HCT116 (cell line): ENCODE data around the gene LCP1. TPM values are rescaled to one million over a fixed set of nuclear protein-coding genes. Genes with fewer than 3 reads are reported as not detected.

Experiments
- ATAC-seq: fragments of 200-7000 bp; cut with Tn5 transposase; 2 replicates; pipeline ENCODE4 v1.9.1; 2020; ENCODE audit warnings: mild to moderate bottlenecking, moderate library complexity
- Bru-seq: library from RNA; stranded (reverse); fragments of 400-500 nt; gene quantifications from one replicate; lab custom pipeline; 2021; lab: Mats Ljungman, UMichigan
- BruChase-seq, 2 experiments: library from RNA; stranded (reverse); fragments of 400-500 nt; gene quantifications; one replicate each; lab custom pipeline; 2021; lab: Mats Ljungman, UMichigan
- BruUV-seq: library from RNA; stranded (reverse); fragments of 400-500 nt; replicated peaks from 2 replicates; lab custom pipeline; 2021; lab: Mats Ljungman, UMichigan
- CTCF ChIA-PET: fragments of 300-600 bp; sonication (Branson Sonifier 250); formaldehyde crosslinking; loops from one replicate; lab custom pipeline; 2021; ENCODE audit warnings: antibody characterized with exemption; lab: Charles Lee
- POLR2A ChIA-PET: fragments of 300-600, 350-600 bp; sonication (Branson Sonifier 250); formaldehyde crosslinking; loops from one replicate; lab custom pipeline; 2021; ENCODE audit warnings: antibody characterized with exemption; lab: Charles Lee
- RAD21 ChIA-PET, 2 experiments: fragments of 300-600 bp; sonication (Branson Sonifier 250); formaldehyde crosslinking; loops; one replicate each; lab custom pipeline; 2023; ENCODE audit warnings: low total read pairs in 2 of 2; ENCODE audit not compliant: uncharacterized antibody in 2 of 2, unreplicated experiment in 2 of 2, low non-redundant PET in 1 of 2; lab: Charles Lee
- DNase-seq: peaks from one replicate; pipeline ENCODE4 v3.0.0-alpha.2; 2010; ENCODE audit warnings: low read depth, low spot score
- H2AFZ ChIP-seq: fragments of 200-600 bp; shearing (Covaris generic), sonication (generic); 2 replicates; pipeline ENCODE4 v1.6.1; 2017; ENCODE audit warnings: low read depth, mixed run types, mixed read lengths, antibody characterized with exemption, low read length; ENCODE audit not compliant: poor library complexity, severe bottlenecking
- H3K27ac ChIP-seq: 2 replicates; pipeline ENCODE4 v1.5.1; 2012; ENCODE audit warnings: low read depth, low read length
- H3K27me3 ChIP-seq: fragments of 200-600 bp; sonication (generic); 2 replicates; pipeline ENCODE4 v1.6.1; 2016; ENCODE audit warnings: mixed run types, low read length, mixed read lengths; ENCODE audit not compliant: insufficient read depth
- H3K36me3 ChIP-seq, 2 experiments: fragments of 200-500 bp in 1 of 2; fragments of 200-600 bp in 1 of 2; sonication (Bioruptor generic) in 1 of 2; sonication (generic) in 1 of 2; 2 replicates each; pipeline versions ENCODE4 v1.5.1 to v1.6.1; 2014 to 2016; ENCODE audit warnings: low read length in 2 of 2, inconsistent platforms in 1 of 2, mixed read lengths in 1 of 2, mixed run types in 1 of 2; ENCODE audit not compliant: insufficient read depth in 2 of 2, control insufficient read depth in 1 of 2
- H3K4me1 ChIP-seq, 2 experiments: fragments of 200-600 bp in 1 of 2; sonication (generic) in 1 of 2; 2 replicates each; pipeline versions ENCODE4 v1.5.1 to v1.6.1; 2012 to 2017; ENCODE audit warnings: low read length in 2 of 2, inconsistent platforms in 1 of 2, mild to moderate bottlenecking in 1 of 2, mixed read lengths in 1 of 2, mixed run types in 1 of 2, moderate library complexity in 1 of 2; ENCODE audit not compliant: insufficient read depth in 2 of 2, control insufficient read depth in 1 of 2
- H3K4me2 ChIP-seq: fragments of 200-600 bp; sonication (generic); 2 replicates; pipeline ENCODE4 v1.6.1; 2017; ENCODE audit warnings: mixed run types, low read length, mixed read lengths
- H3K4me3 ChIP-seq, 2 experiments: fragments of 200-600 bp in 1 of 2; sonication (generic) in 1 of 2; replicated peaks in 1 of 2; 2 replicates each; pipeline ENCODE4 v1.5.1; 2011 to 2016; ENCODE audit warnings: low read length in 2 of 2, control low read depth in 1 of 2, low read depth in 1 of 2, mild to moderate bottlenecking in 1 of 2, mixed read lengths in 1 of 2, mixed run types in 1 of 2
- H3K79me2 ChIP-seq: fragments of 200-600 bp; sonication (generic); 2 replicates; pipeline ENCODE4 v1.6.1; 2017; ENCODE audit warnings: mild to moderate bottlenecking, mixed run types, low read length, moderate library complexity, mixed read lengths; ENCODE audit not compliant: insufficient read depth
- H3K9ac ChIP-seq: fragments of 200-600 bp; sonication (generic); 2 replicates; pipeline ENCODE4 v1.6.1; 2016; ENCODE audit warnings: low read length, mixed read lengths
- H3K9me2 ChIP-seq: fragments of 200-600 bp; sonication (generic), shearing (Covaris generic); 2 replicates; pipeline ENCODE4 v1.6.1; 2017; ENCODE audit warnings: mixed run types, mild to moderate bottlenecking, moderate library complexity; ENCODE audit not compliant: insufficient read depth
- H3K9me3 ChIP-seq, 2 experiments: fragments of 200-500 bp in 1 of 2; fragments of 200-600 bp in 1 of 2; sonication (Bioruptor generic) in 1 of 2; sonication (generic) in 1 of 2; 2 replicates each; pipeline ENCODE4 v1.6.1; 2014 to 2017; ENCODE audit warnings: low read length in 2 of 2, mixed read lengths in 2 of 2, inconsistent platforms in 1 of 2, low read depth in 1 of 2, mild to moderate bottlenecking in 1 of 2, mixed run types in 1 of 2, moderate library complexity in 1 of 2; ENCODE audit not compliant: control insufficient read depth in 1 of 2, insufficient read depth in 1 of 2
- H4K20me1 ChIP-seq: fragments of 200-600 bp; sonication (generic), shearing (Covaris generic); 2 replicates; pipeline ENCODE4 v1.6.1; 2017; ENCODE audit warnings: mixed run types, mild to moderate bottlenecking, moderate library complexity; ENCODE audit not compliant: insufficient read depth
- CBX3 ChIP-seq: IDR thresholded peaks from 2 replicates; pipeline ENCODE4 v1.6.1; 2012; ENCODE audit warnings: low read depth
- CEBPB ChIP-seq: IDR thresholded peaks from 2 replicates; pipeline ENCODE4 v1.6.1; 2012; ENCODE audit warnings: low read depth
- CTCF ChIP-seq, 3 experiments: fragments of 200-600 bp in 1 of 3; sonication (generic) in 1 of 3; IDR thresholded peaks in 2 of 3; conservative IDR thresholded peaks in 1 of 3; 2 replicates each; pipeline ENCODE4 v1.5.1; 2012 to 2017; ENCODE audit warnings: low read depth in 2 of 3, low read length in 2 of 3, antibody characterized with exemption in 1 of 3, borderline replicate concordance in 1 of 3, control low read depth in 1 of 3, mild to moderate bottlenecking in 1 of 3, mixed read lengths in 1 of 3, mixed run types in 1 of 3, moderate library complexity in 1 of 3; ENCODE audit not compliant: insufficient read depth in 1 of 3
- EGR1 ChIP-seq: IDR thresholded peaks from 2 replicates; pipeline ENCODE4 v1.6.1; 2012; ENCODE audit warnings: low read depth
- ELF1 ChIP-seq: IDR thresholded peaks from 2 replicates; pipeline ENCODE4 v1.6.1; 2012; ENCODE audit warnings: low read depth, borderline replicate concordance
- EZH2 ChIP-seq: fragments of 200-600 bp; sonication (generic); IDR thresholded peaks from 2 replicates; pipeline ENCODE4 v1.6.1; 2017; ENCODE audit warnings: antibody characterized with exemption, mixed run types
- MAX ChIP-seq: IDR thresholded peaks from 2 replicates; pipeline ENCODE4 v1.6.1; 2012
- RAD21 ChIP-seq: IDR thresholded peaks from 2 replicates; pipeline ENCODE4 v1.6.1; 2012; ENCODE audit warnings: low read depth, mild to moderate bottlenecking
- SIN3A ChIP-seq: IDR thresholded peaks from 2 replicates; pipeline ENCODE4 v1.6.1; 2012; ENCODE audit warnings: low read depth
- intact Hi-C: fragments of 100-400 bp; cut with micrococcal nuclease; formaldehyde crosslinking; loops from 2 replicates; pipeline ENCODE4 v1.10.0; 2022
- long read RNA-seq: library from polyadenylated mRNA; unstranded; transcript quantifications from one replicate; pipeline ENCODE4 v2.0.0, GENCODE V29; 2021; ENCODE audit not compliant: unreplicated experiment
- polyA plus RNA-seq: library from polyadenylated mRNA; unstranded; fragments of >200 nt; gene quantifications from 2 replicates; pipeline ENCODE4 v1.2.1, GENCODE V29; 2012; ENCODE audit warnings: missing spikeins
- total RNA-seq: library from RNA; stranded (reverse); gene quantifications from one replicate; pipeline ENCODE4 v1.2.1, GENCODE V29; 2021; ENCODE audit not compliant: unreplicated experiment
- TF ChIP-seq, protein P1 (sequence below): IDR thresholded peaks from 2 replicates; pipeline ENCODE4 v1.6.1; 2012; ENCODE audit warnings: low read depth

LCP1 gene, protein sequence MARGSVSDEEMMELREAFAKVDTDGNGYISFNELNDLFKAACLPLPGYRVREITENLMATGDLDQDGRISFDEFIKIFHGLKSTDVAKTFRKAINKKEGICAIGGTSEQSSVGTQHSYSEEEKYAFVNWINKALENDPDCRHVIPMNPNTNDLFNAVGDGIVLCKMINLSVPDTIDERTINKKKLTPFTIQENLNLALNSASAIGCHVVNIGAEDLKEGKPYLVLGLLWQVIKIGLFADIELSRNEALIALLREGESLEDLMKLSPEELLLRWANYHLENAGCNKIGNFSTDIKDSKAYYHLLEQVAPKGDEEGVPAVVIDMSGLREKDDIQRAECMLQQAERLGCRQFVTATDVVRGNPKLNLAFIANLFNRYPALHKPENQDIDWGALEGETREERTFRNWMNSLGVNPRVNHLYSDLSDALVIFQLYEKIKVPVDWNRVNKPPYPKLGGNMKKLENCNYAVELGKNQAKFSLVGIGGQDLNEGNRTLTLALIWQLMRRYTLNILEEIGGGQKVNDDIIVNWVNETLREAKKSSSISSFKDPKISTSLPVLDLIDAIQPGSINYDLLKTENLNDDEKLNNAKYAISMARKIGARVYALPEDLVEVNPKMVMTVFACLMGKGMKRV
- 2.2 TPM for total RNA-seq
- polyA plus RNA-seq: 0.24 and 0.34 TPM in 2 replicates
- percentile 17 among the genes with signal in this experiment for Bru-seq, nascent RNA
- BruChase-seq, experiment 1, labeled RNA remaining after a 6-hour chase: percentile 15 among the genes with signal in this experiment
- percentile 11 among the genes with signal in this experiment for BruChase-seq, experiment 2, labeled RNA remaining after a 2-hour chase
- long read RNA-seq: 0 reads

DNA sequence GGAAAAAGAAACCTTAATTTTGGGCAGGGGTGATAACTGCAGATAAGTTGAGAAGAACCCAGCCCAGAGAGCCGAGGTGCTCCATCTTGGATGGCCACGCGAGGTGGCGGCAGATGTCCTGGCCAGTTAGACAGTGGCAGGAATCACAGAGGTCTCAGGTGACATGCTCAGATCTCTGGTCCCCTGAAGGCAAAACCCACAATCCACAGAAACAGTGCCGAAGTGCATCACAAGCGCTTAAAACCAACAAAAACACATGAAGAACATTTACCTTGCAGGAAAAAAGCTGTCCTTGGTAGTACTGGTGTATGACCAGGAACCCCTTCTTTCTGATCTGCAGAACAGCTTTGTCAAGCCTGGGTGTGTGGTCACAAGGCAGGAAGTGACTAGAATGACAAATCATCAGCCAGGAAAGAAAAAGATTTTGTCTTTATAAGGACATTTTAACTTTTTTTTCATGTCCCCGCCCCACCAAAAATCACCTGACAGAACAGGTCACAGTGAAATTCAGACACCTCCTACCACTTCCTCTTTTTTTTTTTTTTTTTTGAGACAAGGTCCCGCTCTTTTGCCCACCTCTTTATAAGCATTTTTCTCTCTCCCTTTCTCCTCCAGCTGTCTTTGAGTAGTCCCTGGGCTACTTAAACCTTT, at the start of gene LCP1:
Gene LCP1, minus strand, starts transcription at position 338 of the 651 bp plus-strand sequence. CDS start 22,515 bp downstream, outside the sequence.
- Histone ChIP-seq H3K36me3 (no peaks in the 10 kb centered on the region), H3K4me3 (no peak within 1 kb of the TSS), H3K9me2 (no peaks in the 10 kb centered on the region), H3K9ac (no peak within 1 kb of the TSS), H3K79me2 (no peaks in the 10 kb centered on the region), H3K27ac (no peak within 1 kb of the TSS), H3K9me3 (no peaks in the 10 kb centered on the region), H3K4me1 (no peaks in the 10 kb centered on the region), H4K20me1 (no peaks in the 10 kb centered on the region), H3K27me3 (no peaks in the 10 kb centered on the region), H3K4me2 (no peak within 1 kb of the TSS), H2AFZ (no peak within 1 kb of the TSS)
- DNase-seq: no peak
- ATAC-seq: no peak
- ChIA-PET CTCF (no interaction called here), RAD21 (interaction anchor here in 1 of 2 experiments (0.7 kb wide), 1 partner anchor 89 kb away, joined by 5 read pairs; no protein-coding TSS in a partner anchor), POLR2A (no interaction called here)
- no peak for TF ChIP-seq CEBPB
- intact Hi-C loops: no loop called here
- no TSS peak for BruUV-seq

DNA sequence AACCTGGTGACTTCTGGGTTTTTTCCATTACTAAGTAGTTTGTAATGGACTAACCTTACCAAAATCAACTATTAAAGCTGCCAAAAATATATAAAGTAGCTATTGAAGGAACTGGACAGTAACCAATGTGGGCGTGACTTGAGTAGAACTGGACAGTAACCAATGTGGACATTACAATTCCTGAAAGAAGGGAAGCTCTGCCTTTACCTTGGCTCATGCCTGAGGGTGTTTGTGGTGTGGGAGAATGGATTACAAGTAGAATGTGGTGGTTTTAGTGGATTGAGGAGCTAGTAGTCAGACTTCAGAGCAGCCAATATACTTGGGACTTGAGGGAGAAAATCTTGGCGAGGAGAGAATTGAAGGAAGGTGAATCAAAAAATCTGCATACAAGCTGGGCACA, 47.3 kb upstream of the LCP1 start:
- ATAC-seq (no peak), DNase-seq (no peak)
- Histone ChIP-seq H4K20me1 (no peaks in the 10 kb centered on the region), H3K4me1 (no peaks in the 10 kb centered on the region), H3K4me3 (no peak overlapping the region), H3K79me2 (no peaks in the 10 kb centered on the region), H3K9ac (no peak overlapping the region), H3K27ac (no peak overlapping the region), H3K9me3 (no peaks in the 10 kb centered on the region), H3K36me3 (no peaks in the 10 kb centered on the region), H3K27me3 (no peaks in the 10 kb centered on the region), H3K9me2 (no peaks in the 10 kb centered on the region), H2AFZ (no peak overlapping the region), H3K4me2 (no peak overlapping the region)
- intact Hi-C loops: no loop called here
- ChIA-PET RAD21 (no interaction called here), POLR2A (no interaction called here), CTCF (no interaction called here)
- no TSS peak for BruUV-seq
- TF ChIP-seq RAD21 (no peak), ELF1 (no peak), CBX3 (no peak), CTCF (IDR thresholded peaks at IDR 0.05 in 2 of 3, conservative IDR thresholded peaks at IDR 0.05 in 1 of 3; ENCODE audit: borderline replicate concordance in 1 of 3, insufficient read depth in 1 of 3, low read depth in 2 of 3, low read length in 2 of 3) (no peak), MAX (no peak), EGR1 (no peak), EZH2 (no peak), SIN3A (no peak)
- TF ChIP-seq, protein P1, sequence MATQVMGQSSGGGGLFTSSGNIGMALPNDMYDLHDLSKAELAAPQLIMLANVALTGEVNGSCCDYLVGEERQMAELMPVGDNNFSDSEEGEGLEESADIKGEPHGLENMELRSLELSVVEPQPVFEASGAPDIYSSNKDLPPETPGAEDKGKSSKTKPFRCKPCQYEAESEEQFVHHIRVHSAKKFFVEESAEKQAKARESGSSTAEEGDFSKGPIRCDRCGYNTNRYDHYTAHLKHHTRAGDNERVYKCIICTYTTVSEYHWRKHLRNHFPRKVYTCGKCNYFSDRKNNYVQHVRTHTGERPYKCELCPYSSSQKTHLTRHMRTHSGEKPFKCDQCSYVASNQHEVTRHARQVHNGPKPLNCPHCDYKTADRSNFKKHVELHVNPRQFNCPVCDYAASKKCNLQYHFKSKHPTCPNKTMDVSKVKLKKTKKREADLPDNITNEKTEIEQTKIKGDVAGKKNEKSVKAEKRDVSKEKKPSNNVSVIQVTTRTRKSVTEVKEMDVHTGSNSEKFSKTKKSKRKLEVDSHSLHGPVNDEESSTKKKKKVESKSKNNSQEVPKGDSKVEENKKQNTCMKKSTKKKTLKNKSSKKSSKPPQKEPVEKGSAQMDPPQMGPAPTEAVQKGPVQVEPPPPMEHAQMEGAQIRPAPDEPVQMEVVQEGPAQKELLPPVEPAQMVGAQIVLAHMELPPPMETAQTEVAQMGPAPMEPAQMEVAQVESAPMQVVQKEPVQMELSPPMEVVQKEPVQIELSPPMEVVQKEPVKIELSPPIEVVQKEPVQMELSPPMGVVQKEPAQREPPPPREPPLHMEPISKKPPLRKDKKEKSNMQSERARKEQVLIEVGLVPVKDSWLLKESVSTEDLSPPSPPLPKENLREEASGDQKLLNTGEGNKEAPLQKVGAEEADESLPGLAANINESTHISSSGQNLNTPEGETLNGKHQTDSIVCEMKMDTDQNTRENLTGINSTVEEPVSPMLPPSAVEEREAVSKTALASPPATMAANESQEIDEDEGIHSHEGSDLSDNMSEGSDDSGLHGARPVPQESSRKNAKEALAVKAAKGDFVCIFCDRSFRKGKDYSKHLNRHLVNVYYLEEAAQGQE: no peak
